GM18867 (cell line): ENCODE data around the gene TNFSF11.
"Not testable (repeated sequence)": the region's sequence is repeated elsewhere in the genome, so short reads cannot be mapped to it uniquely, and the experiment has no call there.

ENCODE experiments used
- ATAC-seq: cut with Tn5 transposase; IDR thresholded peaks from one replicate; pipeline ENCODE4 v1.9.1; 2021; ENCODE audit warnings: mild to moderate bottlenecking, moderate library complexity; ENCODE audit not compliant: unreplicated experiment

TNFSF11 gene

DNA sequence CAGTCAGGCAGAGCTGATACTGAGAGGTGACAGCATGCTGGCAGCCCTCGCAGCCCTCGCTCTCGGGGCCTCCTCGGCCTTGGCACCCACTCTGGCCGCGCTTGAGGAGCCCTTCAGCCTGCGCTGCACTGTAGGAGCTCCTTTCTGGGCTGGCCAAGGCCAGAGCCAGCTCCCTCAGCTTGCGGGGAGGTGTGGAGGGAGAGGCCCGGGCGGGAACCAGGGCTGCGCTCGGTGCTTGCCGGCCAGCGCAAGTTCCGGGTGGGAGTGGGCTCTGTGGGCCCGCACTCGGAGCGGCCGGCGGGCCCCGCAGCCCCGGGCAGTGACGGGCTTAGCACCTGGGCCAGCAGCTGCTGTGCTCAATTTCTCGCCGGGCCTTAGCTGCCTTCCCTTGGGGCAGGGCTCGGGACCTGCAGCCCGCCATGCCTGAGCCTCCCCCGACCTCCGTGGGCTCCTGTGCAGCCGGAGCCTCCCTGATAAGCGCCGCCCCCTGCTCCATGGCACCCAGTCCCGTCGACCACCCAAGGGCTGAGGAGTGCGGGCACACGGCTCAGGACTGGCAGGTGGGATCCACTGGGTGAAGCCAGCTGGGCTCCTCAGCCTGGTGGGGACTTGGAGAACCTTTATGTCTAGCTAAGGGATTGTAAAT is 14.3 kb upstream of the TNFSF11 start:
- ATAC-seq: not testable (repeated sequence)

DNA sequence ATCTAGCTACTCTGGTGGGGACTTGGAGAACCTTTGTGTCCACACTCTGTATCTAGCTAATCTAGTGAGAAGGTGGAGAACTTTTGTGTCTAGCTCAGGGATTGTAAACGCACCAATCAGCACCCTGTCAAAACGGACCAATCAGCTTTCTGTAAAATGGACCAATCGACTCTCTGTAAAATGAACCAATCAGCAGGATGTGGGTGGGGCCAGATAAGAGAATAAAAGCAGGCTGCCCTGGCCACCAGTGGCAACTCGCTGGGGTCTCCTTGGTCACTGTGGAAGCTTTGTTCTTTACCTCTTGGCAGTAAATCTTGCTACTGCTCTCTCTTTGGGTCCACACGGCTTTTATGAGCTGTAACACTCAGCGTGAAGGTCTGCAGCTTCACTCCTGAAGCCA is 13.6 kb upstream of the TNFSF11 start:
- not testable (repeated sequence) for ATAC-seq

DNA sequence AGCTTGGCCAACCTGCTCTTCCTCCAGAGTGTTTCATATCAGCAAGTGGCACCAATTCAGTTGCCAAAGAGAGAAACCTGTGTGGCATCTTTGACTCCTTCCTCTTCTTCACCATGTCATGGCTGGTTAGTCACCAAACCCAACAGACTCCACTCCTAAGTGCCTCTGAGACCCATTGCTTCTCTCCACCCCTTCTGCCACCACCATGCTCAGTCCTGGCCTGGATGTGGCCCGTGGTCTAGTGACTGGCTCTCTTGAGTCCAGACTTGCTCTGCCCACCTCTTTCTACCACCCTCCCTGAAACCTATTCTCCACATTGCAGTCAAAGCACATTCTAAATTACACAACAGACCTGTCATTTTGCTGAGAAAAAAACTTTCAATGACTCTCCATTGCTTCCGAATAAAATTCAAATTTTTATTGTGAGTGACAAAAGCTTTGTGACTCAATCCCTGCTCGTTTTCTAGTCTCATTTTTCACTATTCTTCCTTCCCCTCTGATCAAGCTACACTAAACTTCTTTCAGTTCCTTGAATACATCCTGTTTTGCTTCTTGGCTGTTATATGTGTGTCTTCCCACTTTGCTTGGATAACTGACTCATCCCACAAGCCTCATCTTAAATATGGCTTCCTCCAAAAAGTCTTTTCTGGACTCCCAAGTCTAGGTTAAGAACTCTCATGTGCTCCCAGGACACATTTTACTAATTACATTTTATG is 12.0 kb upstream of the TNFSF11 start:
- ATAC-seq: no peak

DNA sequence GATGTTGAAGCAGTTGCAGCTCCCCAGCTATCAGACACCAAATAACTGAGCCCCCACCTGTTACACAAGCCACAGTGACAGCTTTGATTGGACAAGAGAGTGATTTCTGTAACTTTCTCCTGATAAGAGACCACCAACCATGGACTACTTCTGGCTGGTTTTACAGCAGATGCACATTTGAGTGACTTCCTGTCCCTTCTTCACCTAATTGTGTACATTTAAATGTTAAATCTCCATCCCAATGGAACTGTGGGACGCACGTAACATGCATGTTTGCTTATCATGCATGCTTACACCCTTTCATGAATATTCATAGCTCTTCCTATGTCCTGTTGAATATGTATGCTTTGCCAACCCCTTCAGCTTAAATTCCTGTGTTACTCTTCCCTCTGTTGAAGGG is 6.0 kb upstream of the TNFSF11 start:
- ATAC-seq: no peak

DNA sequence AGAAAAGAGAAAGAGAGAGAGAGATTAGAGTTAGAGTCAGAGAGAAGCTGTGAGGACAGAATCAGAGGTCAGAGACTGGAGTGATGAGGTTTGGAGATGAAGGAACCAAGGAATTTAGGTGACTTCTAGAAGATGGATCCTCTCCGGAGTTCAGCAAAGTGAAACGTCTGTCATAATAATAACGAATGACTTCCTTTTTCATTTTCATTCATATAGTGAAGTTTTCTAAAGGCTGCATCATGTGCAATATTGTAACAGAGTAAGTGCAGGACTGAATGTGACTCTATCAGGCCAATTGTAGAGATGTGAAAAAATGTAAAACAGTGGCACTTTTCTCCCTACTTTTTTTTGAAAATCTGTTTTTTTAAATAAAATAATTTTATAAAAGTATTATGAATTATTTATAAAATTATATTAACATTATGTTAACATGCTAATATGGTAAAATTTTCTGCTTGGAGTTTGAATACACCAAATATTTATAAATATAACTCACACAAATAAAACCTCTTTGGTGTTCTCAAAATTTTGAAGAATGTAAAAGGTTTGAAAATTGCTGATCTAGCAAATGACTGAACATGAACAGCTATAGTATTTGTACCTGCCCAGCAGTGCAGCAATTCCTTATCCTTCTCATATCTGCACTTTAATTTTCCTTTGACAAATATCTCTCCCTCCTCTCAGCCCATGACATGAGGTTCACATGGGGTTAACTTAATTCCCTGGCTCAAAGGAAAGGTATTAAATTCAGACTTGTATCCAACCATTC is 4.2 kb upstream of the TNFSF11 start:
- no peak for ATAC-seq

DNA sequence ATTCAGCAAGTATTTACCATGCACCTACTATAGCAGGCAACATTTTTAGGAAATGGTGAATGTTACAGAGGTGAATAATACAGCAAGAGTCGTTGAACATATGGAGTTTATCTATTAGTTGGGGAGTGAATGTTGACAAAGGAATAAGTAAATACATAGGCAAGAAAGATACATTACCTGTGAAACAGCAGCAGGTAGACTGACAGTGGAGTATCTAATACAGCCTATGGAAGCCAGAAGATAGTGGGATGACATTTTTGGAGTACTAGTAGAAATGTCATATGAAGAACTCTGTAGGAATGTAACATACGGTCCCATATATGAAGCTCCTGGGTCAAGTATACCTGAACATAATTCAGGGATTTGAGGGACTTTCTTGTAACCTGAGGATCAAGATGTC is 2.1 kb upstream of the TNFSF11 start:
- no peak for ATAC-seq

DNA sequence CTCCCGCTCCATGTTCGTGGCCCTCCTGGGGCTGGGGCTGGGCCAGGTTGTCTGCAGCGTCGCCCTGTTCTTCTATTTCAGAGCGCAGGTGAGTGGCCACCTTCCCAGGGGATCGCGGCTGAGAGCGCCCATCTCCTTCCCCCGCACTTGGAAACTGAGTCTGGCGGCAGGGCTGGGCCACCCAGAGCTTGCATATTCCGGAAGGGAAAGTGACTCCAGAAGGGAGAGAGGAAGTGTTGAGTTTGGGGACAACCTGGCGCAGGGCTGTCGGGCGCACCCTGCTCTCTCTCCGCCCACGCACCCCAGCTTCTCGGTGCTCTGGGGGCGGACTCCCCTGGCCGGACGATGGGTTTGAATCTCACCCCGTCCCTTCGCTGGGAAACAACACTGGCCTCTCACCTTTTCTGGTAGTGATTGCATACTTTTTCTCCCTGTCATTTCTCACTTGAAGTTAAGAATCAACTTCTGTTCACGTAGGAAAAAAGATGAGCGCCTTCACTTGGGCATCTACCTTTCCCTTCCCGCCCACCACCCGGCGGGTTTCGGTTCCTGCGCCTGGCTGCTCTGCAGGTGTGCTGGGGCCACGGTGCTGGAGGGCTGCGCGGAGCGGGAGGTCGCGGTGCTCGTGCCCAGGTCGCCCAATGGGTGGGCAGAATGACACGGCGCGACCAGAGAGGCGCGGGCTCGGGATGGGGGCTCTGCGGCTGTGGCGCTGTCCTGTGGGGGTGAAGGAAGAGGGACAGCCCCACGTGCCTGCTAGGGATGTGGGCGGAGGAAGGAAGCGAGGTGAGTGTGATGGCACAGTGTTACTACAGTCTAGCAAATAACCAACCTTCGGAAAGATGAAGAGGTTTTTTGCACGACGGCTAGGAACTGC is 721 bp downstream of the TNFSF11 start:
- peak; percentile 69 for ATAC-seq

DNA sequence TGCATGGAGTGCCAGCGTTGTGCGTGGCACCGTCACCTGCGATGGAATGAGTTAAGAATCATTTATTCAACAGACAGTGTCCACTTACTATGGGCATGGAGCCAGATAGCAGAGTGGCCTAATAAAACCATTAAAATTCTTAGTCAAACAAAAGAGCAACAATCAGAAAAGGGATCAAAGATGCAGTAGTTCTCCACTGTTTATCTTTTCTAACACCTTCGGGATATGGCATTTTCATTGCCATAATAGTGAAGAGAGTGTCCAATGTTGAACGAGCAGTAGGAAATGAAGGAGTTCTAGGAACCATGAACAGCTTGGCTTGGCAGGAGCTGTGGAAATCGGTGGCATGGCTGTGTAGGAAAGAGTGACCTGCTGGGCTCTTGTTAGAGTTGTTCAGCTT is 2.0 kb downstream of the TNFSF11 start:
- no peak for ATAC-seq

DNA sequence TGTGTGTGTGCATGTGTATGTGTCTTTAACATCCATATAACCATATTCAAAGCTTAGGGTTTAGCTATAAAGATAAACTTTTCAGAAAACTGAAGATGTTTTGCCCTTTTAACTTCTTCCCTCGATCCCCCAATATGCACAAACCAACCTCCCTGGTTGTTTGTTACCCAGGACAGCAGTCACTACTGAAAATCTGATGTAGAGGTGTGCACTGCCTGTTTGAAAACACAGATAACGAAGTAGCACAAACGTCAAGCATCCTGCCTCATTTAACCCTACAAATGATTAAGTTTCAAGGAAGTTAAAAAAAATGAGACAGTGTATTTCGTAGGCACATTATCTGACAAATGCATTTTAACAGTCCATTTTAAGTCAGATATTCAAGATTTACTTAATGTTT is 3.6 kb downstream of the TNFSF11 start:
- no peak for ATAC-seq

DNA sequence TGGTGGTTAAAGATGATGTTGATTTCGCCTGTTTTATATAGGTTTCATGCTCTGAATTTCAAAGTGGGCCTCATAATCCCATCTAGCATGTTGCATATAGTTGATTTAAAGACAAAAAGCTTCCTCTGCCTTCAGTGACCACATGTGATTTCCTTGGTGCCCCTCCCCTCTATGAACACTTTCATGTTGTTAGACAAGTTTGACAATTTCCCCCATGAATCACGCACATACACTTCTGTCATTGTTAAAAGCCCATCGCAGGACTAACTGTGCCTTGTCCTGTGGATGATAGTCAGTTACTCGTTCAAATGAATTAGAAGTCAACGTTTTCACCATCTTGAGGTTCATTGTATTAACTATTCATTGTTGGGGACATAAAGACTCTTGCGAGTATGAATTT is 6.7 kb downstream of the TNFSF11 start:
- ATAC-seq: no peak

DNA sequence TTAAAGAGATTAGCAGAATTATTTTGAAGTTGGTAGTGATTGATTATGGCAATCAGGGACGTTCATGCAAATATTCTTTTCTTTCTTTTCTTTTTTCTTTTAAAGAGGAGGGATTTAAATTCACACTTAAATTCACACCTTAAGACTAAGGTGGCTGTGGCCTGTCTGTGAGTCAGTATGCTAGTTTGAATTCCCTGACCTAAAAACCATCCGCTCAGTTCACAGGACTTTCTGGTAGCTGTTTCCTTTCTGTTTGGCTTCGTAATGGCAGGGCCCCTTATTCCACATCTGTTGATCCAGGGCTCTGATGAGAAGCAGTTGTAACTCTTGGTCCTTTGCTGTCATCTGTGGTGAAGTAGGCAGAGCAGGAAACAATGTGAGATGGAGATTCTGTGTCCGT is 7.5 kb downstream of the TNFSF11 start:
- no peak for ATAC-seq

DNA sequence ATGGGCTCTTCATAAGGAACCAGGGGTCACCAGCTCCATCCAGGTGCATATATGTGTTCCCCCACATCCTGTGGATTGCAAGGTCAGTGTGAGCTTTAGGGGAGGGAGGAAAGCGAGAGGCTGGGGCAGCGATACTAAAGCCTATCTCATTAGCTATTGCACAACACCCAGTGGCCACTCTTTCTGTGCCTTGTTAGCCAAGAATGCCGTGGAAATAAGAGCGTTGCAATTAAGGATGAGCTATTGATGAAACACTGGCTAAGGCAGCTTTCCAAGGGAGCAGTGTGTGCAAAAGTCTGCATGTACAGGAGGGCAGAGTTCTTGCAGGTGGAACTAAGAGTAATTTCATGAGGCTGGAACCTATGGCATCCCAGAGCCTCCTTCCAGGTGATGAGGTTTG is 17.6 kb downstream of the TNFSF11 start:
- ATAC-seq: no peak

DNA sequence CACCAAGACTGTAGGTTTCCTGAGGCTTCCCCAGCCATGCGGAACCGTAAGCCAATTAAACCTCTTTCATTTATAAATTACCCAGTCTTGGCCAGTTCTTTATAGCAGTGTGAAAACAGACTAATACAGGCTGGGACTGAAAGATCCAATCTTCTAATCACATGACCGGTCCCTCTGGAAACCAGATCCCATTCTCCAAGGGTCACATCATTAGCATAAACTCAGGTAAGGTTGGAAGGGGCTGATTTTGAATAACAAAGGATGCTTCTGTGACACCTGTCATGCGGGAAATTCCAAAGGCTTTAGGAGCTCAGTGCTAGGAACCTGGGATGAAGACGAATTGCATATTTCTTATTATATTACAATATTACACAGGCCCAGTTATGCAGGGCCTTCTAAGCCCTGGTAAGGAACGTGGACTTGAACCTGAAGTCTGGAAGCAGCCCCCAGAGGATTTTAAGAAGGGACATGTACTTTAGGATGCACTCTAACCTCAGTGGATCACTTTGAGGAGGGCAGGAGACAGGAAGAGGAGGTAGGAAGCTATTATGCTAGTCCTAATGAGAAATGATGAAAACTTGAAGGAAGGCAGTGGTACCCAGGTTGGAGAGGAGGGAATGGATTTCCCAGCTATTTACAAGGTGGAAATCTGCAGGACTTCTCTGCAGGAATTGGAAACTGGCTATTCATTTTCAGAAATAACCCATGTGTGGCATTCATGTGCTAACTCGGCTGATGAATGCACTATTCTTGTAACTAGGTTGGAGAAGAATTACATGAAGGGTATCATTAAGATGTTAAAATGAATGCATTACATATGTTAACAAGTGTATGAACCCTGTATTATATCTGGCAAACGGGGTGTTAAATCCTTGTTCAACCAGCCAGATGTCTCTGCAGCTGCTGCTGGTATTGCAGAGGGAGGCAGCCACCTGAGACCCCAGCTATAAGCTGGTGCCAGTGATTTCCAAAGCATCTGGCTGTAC is 19.3 kb downstream of the TNFSF11 start:
- ATAC-seq: no peak

DNA sequence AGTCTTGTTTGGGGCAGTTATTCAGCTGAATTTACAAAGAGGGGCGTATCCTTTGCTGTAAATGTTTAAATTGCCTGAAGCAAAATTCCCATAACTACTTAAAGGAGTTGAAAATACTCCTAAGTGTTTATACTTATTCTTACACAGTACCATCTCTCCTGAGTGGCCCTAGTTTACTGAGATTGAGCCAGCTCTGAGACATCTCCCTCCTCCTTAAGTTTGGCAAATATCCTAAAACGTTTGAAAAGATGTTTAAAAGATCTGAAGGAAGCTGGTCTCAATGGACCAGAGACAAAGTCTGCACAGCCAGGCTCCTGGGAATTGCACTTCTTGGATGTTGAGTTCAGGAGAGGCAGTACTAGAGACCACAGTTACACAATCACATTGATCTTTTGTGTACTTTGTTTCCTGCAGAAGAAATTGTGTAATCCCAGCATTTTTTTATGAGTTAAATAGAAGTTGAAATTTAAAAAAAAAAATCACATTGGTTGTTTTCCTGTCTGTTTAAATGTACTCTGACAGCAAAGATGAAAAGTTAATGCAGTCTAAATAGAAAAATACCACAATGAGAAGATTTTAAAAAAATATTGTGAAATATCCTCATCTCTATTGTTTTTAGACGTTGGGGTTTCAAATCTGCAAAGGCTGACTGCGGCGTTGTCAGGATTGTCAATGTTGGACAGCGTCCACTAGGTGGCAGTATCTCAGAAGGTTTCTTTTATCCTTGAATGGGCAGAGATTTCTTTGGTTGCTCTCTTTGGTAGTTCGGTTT is 20.7 kb downstream of the TNFSF11 start:
- ATAC-seq: peak; percentile 58

DNA sequence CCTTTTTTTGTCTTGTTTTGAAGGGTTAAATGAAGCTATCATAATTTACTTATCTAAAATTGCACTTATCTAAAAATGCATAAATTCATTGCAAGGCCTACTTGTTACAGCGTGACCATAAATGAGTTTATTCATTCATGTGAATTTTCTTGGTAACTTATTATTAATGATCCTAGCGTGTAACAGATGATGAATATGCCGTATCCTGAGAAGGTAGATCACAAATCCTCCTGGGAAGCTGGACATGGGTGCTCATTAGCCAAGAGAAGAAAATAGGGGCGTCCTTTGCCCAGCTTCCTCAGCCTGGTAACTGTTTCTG is 21.3 kb downstream of the TNFSF11 start:
- ATAC-seq: no peak

DNA sequence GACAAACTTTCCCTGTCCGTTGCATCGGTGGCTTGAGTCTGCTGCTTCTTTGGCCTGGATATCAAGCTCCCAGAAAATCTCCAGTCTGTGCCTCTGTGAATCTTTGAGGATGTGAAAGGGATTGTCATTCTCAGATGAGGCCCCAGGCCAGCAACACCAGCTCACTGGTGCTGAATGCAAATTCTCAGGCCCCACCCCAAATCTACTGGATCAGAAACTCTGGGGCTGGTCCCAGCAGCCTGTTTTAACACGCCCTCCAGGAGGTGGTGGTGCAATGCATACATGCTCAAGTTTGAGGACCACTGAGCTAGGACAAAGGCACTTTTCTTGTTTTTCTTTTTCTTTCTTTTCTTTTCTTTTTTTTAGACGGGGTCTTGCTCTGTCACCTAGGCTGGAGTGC is 23.6 kb downstream of the TNFSF11 start:
- ATAC-seq: no peak

DNA sequence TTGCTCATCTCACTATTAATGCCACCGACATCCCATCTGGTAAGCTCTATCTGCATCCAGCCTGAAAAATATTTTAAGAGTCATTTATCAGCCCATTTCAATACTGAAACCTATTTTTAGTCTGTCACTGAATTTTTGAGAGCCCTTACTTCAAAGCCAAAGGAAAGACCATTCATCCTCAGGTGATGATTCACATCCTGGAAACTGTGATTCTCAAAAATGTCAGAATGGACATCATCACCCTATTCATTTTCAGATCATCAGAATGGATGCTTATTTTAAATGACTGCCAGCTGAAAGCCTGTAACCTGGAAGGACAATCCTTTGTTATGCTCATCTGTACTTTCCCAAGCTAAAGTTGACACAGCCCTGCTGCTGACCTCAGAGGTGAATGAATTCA is 27.0 kb downstream of the TNFSF11 start:
- no peak for ATAC-seq

DNA sequence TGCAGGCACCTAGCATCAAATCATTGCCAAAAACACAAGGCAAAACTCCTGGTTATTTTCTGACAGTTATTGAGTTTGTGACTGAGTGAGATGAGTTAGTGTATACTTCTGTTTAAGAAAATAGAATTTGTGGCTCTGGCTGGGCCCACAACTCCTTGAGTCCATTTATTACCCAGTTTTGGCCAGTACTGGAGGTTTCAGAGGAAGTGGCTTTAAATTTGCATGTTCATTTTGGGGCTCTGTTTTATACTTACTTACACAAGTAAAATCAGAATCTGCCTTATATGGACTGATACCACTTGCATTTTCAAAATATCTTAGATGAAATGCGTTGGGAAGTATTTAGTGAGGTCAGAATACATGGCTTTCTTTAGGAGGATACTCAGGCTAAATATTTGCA is 29.0 kb downstream of the TNFSF11 start:
- ATAC-seq: peak; percentile 94

DNA sequence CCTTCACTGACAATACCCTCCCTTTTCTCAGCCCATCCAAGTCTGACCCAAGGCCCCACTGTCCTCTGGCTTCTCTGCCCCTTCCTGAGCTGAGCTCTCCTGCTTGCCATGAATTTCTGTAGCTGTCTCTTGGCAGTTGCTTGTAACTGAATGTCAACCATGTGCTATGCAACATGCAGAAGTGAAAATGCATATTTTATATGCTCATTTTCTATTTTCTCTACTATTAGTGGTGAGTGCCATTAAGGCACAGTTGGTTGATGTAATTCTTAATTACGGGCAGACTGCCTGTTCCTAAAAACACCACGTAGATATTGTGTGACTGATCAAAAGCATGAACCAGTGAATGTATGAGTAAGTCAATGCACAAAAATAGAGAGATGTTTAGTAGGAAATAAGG is 29.6 kb downstream of the TNFSF11 start:
- ATAC-seq: no peak
